Keratinocyte (primary cell): Measurements from ENCODE around the gene HCST. TPM values are rescaled to one million over a fixed set of nuclear protein-coding genes. Genes with fewer than 3 reads are reported as not detected.

Experiments
- DNase-seq: peaks from one replicate; pipeline ENCODE4 v3.0.0-alpha.2; 2011; ENCODE audit warnings: low read depth, missing footprints, low spot score
- FAIRE-seq: peaks from 2 replicates; lab custom pipeline; 2011; peaks lifted over from hg19 to GRCh38; lab: Jason Lieb, UNC
- H2AFZ ChIP-seq: 2 replicates; pipeline ENCODE4 v1.6.0; 2012; ENCODE audit warnings: low read length, control low read depth, inconsistent platforms; ENCODE audit not compliant: control insufficient read depth
- H3K27ac ChIP-seq: 2 replicates; pipeline ENCODE4 v1.5.1; 2011; ENCODE audit warnings: low read length; ENCODE audit not compliant: control insufficient read depth, insufficient read depth
- H3K27me3 ChIP-seq: 3 replicates; pipeline ENCODE4 v1.6.0; 2011; ENCODE audit warnings: low read length; ENCODE audit not compliant: control insufficient read depth, insufficient read depth; ENCODE audit errors: extremely low read depth
- H3K36me3 ChIP-seq, 2 experiments: 2 replicates in 1 of 2; 3 replicates in 1 of 2; pipeline ENCODE4 v1.5.1; 2011; ENCODE audit warnings: low read length in 2 of 2, mild to moderate bottlenecking in 1 of 2; ENCODE audit not compliant: control insufficient read depth in 2 of 2, insufficient read depth in 2 of 2; ENCODE audit errors: extremely low read depth in 1 of 2
- H3K4me1 ChIP-seq: 3 replicates; pipeline ENCODE4 v1.5.1; 2011; ENCODE audit warnings: low read length; ENCODE audit not compliant: control insufficient read depth, insufficient read depth; ENCODE audit errors: extremely low read depth
- H3K4me2 ChIP-seq: 3 replicates; pipeline ENCODE4 v1.6.0; 2011; ENCODE audit warnings: low read depth, low read length; ENCODE audit not compliant: control insufficient read depth, insufficient read depth; ENCODE audit errors: extremely low read depth
- H3K4me3 ChIP-seq, 3 experiments: fragments of 200-600 bp in 1 of 3; sonication (generic) in 1 of 3; 2 replicates in 2 of 3; 3 replicates in 1 of 3; pipeline ENCODE4 v1.5.1; 2011 to 2016; ENCODE audit warnings: low read length in 3 of 3, mild to moderate bottlenecking in 3 of 3, control low read depth in 2 of 3, inconsistent platforms in 1 of 3, low read depth in 1 of 3, mixed read lengths in 1 of 3, mixed run types in 1 of 3, moderate library complexity in 1 of 3; ENCODE audit not compliant: control insufficient read depth in 2 of 3, insufficient read depth in 2 of 3; ENCODE audit errors: extremely low read depth in 1 of 3
- H3K79me2 ChIP-seq: 2 replicates; pipeline ENCODE4 v1.6.0; 2012; ENCODE audit warnings: low read length; ENCODE audit not compliant: control insufficient read depth, insufficient read depth
- H3K9ac ChIP-seq: 3 replicates; pipeline ENCODE4 v1.6.0; 2011; ENCODE audit warnings: low read length; ENCODE audit not compliant: control insufficient read depth, insufficient read depth; ENCODE audit errors: extremely low read depth
- H3K9me1 ChIP-seq: 3 replicates; pipeline ENCODE4 v1.6.0; 2011; ENCODE audit warnings: low read length; ENCODE audit not compliant: control insufficient read depth, insufficient read depth; ENCODE audit errors: extremely low read depth
- H3K9me3 ChIP-seq: 2 replicates; pipeline ENCODE4 v1.5.1; 2012; ENCODE audit warnings: low read depth, low read length; ENCODE audit not compliant: control insufficient read depth
- H4K20me1 ChIP-seq: 3 replicates; pipeline ENCODE4 v1.6.0; 2011; ENCODE audit warnings: low read length; ENCODE audit not compliant: control insufficient read depth, insufficient read depth; ENCODE audit errors: extremely low read depth
- CTCF ChIP-seq, 3 experiments: IDR thresholded peaks in 1 of 3; conservative IDR thresholded peaks in 1 of 3; optimal IDR thresholded peaks in 1 of 3; 2 replicates in 2 of 3; 3 replicates in 1 of 3; pipeline versions ENCODE3 to v1.5.1; 2011; ENCODE audit warnings: low read length in 3 of 3, mild to moderate bottlenecking in 3 of 3, moderate library complexity in 2 of 3, control low read depth in 1 of 3, inconsistent platforms in 1 of 3; ENCODE audit not compliant: insufficient read depth in 2 of 3; ENCODE audit errors: extremely low read depth in 1 of 3
- EZH2 ChIP-seq: IDR thresholded peaks from one replicate; pipeline ENCODE4 v1.6.1; 2012; ENCODE audit warnings: inconsistent platforms, mild to moderate bottlenecking, low read length, moderate library complexity
- dilution Hi-C: fragments of 300-500 bp; cut with MboI; formaldehyde crosslinking; loops from one replicate; pipeline ENCODE4 v1.7.0; 2020; ENCODE audit warnings: low sequenced_read_pairs; ENCODE audit not compliant: extremely low pct_ligation_motif_present
- polyA plus RNA-seq, 5 experiments: library from polyadenylated mRNA; depleted of rRNA in 3 of 5; stranded (reverse) in 3 of 5; stranded (forward) in 1 of 5; unstranded in 1 of 5; fragments of >200 nt; gene quantifications; 1 replicate in 1 of 5; 2 replicates in 3 of 5; 3 replicates in 1 of 5; pipeline versions ENCODE4 v1.2.1 to v1.2.3, GENCODE V29; 2011 to 2012; ENCODE audit warnings: missing spikeins in 2 of 5, low read depth in 1 of 5, low replicate concordance in 1 of 5

The HCST gene
- polyA plus RNA-seq, 1 donor (not counting 4 experiments of a cell fraction or from before 2014, with no cell fraction given), result 0.25 TPM

GRCh38 chr19:35928507-35928906 lies 26.2 kb downstream of the HCST start:
- Histone ChIP-seq H3K79me2 (no peaks in the 10 kb centered on the region), H3K27ac (no peak overlapping the region), H3K9me3 (no peaks in the 10 kb centered on the region), H4K20me1 (no peaks in the 10 kb centered on the region), H3K9ac (no peak overlapping the region), H2AFZ (no peak overlapping the region), H3K4me3 (no peak overlapping the region), H3K36me3 (no peaks in the 10 kb centered on the region), H3K9me1 (no peaks in the 10 kb centered on the region), H3K4me2 (no peak overlapping the region), H3K4me1 (peaks cover 3% of the 10 kb centered on the region), H3K27me3 (no peaks in the 10 kb centered on the region)
- FAIRE-seq (no peak), DNase-seq (no peak)
- no peak for TF ChIP-seq CTCF (optimal IDR thresholded peaks at IDR 0.05 in 1 of 3, IDR thresholded peaks at IDR 0.05 in 1 of 3, conservative IDR thresholded peaks at IDR 0.05 in 1 of 3; ENCODE audit: extremely low read depth in 1 of 3, insufficient read depth in 2 of 3, low read length in 3 of 3)
- no peak for TF ChIP-seq EZH2
- dilution Hi-C loops, result no loop called here

- H3K79me2 ChIP-seq, result no peaks in the 10 kb centered on the region
- no peak overlapping the region for H3K4me2 ChIP-seq
- H3K27ac ChIP-seq, result no peak overlapping the region
- no peaks in the 10 kb centered on the region for H3K27me3 ChIP-seq
- dilution Hi-C loops, result no loop called here
- no peak overlapping the region for H3K4me3 ChIP-seq
- no peaks in the 10 kb centered on the region for H3K9me3 ChIP-seq
- H4K20me1 ChIP-seq, result no peaks in the 10 kb centered on the region
- H3K9ac ChIP-seq, result no peak overlapping the region
- no peaks in the 10 kb centered on the region for H3K9me1 ChIP-seq
- peaks cover 3% of the 10 kb centered on the region for H3K4me1 ChIP-seq
- FAIRE-seq (no peak), DNase-seq (no peak)
- no peaks in the 10 kb centered on the region for H3K36me3 ChIP-seq
- TF ChIP-seq EZH2, result no peak
- no peak for TF ChIP-seq CTCF (optimal IDR thresholded peaks at IDR 0.05 in 1 of 3, IDR thresholded peaks at IDR 0.05 in 1 of 3, conservative IDR thresholded peaks at IDR 0.05 in 1 of 3; ENCODE audit: extremely low read depth in 1 of 3, insufficient read depth in 2 of 3, low read length in 3 of 3)
- no peak overlapping the region for H2AFZ ChIP-seq
These were observed 27.5 kb downstream of the HCST start for GRCh38 chr19:35929876-35930275.
